Activated naive CD8-positive, alpha-beta T cell treated with anti-CD3 and anti-CD28 coated beads for 36 hours (primary cell): ENCODE measurements around the gene MESP1. TPM values are rescaled to one million over a fixed set of nuclear protein-coding genes. Genes with fewer than 3 reads are reported as not detected.
"Not testable (repeated sequence)": the region's sequence is repeated elsewhere in the genome, so short reads cannot be mapped to it uniquely, and the experiment has no call there.

ENCODE experiments used
- DNase-seq: peaks from one replicate; pipeline ENCODE4 v3.0.0; 2021
- H3K27ac Mint-ChIP-seq: one replicate; pipeline ENCODE4 v1.8.0; 2022; ENCODE audit warnings: mild to moderate bottlenecking, moderate library complexity, mixed read lengths
- H3K27me3 Mint-ChIP-seq: one replicate; pipeline ENCODE4 v1.8.0; 2022; ENCODE audit warnings: mild to moderate bottlenecking, mixed read lengths
- H3K36me3 Mint-ChIP-seq: one replicate; pipeline ENCODE4 v1.8.0; 2021; ENCODE audit warnings: mild to moderate bottlenecking, mixed read lengths
- H3K4me1 Mint-ChIP-seq: one replicate; pipeline ENCODE4 v1.8.0; 2021; ENCODE audit warnings: mixed read lengths
- H3K4me3 Mint-ChIP-seq: one replicate; pipeline ENCODE4 v1.8.0; 2022; ENCODE audit warnings: mild to moderate bottlenecking, moderate library complexity, mixed read lengths
- H3K9me3 Mint-ChIP-seq: one replicate; pipeline ENCODE4 v1.8.0; 2022; ENCODE audit warnings: mixed read lengths
- total RNA-seq, 2 experiments: library from RNA; stranded (reverse); gene quantifications; one replicate each; pipeline ENCODE4 v1.2.3, GENCODE V29; 2021

Gene MESP1
- total RNA-seq, 2 experiments from 2014 or later = 4.2 to 4.5 TPM

- Mint-ChIP-seq H3K27me3 (peaks cover 14% of the 10 kb centered on the region), H3K4me3 (no peak overlapping the region)
These were observed 33.6 kb upstream of the MESP1 start for GRCh38 chr15:89784686-89784960.

GRCh38 chr15:89783861-89784685 lies 33.0 kb upstream of the MESP1 start:
- Mint-ChIP-seq H3K27ac (no peak overlapping the region), H3K36me3 (no peaks in the 10 kb centered on the region), H3K4me1 (no peaks in the 10 kb centered on the region), H3K4me3 (no peak overlapping the region), H3K9me3 (peaks cover 7% of the 10 kb centered on the region), H3K27me3 (peaks cover 14% of the 10 kb centered on the region)
- no peak for DNase-seq

More at GRCh38 chr15:89784686-89784960, 33.6 kb upstream of the MESP1 start:
- DNase-seq = no peak
- Mint-ChIP-seq H3K4me1 (no peaks in the 10 kb centered on the region), H3K9me3 (peaks cover 7% of the 10 kb centered on the region), H3K27ac (no peak overlapping the region), H3K36me3 (no peaks in the 10 kb centered on the region)

DNA sequence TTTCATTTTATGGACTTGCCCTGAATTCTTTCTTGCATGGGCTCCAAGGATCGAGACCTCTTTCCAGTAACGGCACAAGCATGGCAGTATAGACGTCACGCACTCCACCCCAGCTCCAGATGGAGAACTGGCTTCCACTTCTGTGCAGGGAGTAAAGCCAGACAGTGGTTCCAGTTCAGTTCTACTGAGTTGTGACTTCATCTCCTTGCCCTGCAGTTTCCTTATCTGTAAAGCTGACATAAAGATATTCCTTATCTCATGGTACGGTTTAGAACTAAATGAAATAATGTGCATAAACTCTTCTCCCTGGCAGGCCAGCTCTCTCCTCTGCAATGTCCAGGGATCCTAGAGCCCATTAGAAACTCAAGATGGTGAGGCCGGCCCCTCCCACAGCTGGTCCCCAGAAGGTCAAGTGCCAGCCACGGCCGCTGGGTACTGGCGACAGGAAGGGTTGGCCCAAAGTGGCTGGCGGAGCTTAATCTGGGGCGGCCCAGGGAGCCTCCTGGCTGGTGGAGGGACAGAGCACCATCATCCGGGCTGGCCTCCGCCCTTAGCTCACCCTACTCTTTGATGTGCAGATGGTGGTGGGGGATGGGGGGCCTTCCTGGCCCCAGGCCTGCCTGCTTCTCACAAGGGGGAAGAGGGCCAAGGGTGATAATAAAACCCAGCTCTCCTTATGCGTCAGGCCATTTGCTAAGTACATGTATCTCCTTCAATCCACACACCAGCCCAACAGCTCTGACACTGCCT lies 32.2 kb upstream of the MESP1 start:
- Mint-ChIP-seq H3K9me3 (peaks cover 7% of the 10 kb centered on the region), H3K4me1 (no peaks in the 10 kb centered on the region), H3K36me3 (no peaks in the 10 kb centered on the region), H3K27me3 (peaks cover 20% of the 10 kb centered on the region), H3K4me3 (no peak overlapping the region), H3K27ac (no peak overlapping the region)
- DNase-seq = no peak

GRCh38 chr15:89782619-89782950 lies 31.5 kb upstream of the MESP1 start:
- H3K27me3 Mint-ChIP-seq = peaks cover 27% of the 10 kb centered on the region
- not testable (repeated sequence) for H3K36me3 Mint-ChIP-seq, H3K27ac Mint-ChIP-seq, H3K4me1 Mint-ChIP-seq, H3K4me3 Mint-ChIP-seq, H3K9me3 Mint-ChIP-seq, DNase-seq

DNA sequence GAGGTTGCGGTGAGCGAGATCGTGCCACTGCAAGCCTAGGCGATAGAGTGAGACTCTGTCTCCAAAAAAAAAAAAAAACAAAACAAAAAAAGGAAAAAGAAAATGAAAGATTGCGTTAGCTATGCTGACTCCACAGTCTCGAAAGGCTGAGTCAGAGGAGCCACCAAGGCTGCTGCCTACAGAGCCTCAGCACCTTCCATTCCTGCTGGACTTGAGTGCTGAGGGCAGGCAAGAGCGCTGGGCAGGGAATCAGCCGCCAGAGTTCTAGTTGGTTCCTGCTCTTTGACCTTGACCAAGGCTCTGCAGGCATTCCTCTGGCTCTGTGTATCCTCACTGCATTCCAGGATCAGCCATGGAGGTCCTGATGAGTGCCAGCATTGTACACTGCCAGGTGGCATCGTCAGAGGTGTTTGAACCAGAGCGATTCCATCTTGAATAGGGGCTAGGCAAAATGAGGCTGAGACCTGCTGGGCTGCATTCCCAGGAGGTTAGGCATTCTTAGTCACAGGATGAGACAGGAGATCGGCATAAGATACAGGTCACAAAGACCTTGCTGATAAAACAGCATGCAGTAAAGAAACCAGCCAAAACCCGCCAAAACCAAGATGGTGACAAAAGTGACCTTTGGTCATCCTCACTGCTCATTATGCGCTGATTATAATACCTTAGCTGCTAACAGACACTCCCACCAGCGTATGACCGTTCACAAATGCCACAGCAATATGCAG lies 31.0 kb upstream of the MESP1 start:
- DNase-seq = no peak
- Mint-ChIP-seq H3K36me3 (no peaks in the 10 kb centered on the region), H3K4me3 (no peak overlapping the region), H3K9me3 (no peaks in the 10 kb centered on the region), H3K27ac (no peak overlapping the region), H3K4me1 (no peaks in the 10 kb centered on the region), H3K27me3 (peaks cover 32% of the 10 kb centered on the region)

DNA sequence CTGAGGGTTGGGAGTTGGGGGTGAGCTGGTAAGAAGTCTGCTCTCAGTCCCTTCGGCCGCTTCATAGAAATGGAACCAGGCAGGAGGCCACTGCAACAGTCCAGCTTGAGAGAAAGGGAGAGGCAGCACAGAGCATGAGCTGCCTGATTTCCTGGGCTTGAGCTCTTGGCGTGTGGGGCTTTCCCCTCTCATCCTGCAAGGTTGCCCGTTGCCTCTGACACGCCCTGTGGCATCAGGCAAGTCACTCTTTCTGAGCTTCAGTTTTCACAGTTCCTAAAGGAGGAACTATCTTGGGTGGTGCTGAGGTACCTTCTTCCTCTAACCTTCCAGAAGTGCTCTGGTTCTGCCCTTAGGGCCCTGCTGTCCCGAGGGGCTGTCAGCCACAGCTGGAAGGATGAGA lies 30.0 kb upstream of the MESP1 start:
- no peak overlapping the region for H3K27ac Mint-ChIP-seq
- peaks cover 37% of the 10 kb centered on the region for H3K27me3 Mint-ChIP-seq
- DNase-seq = no peak
- H3K9me3 Mint-ChIP-seq = no peaks in the 10 kb centered on the region
- no peak overlapping the region for H3K4me3 Mint-ChIP-seq
- H3K4me1 Mint-ChIP-seq = no peaks in the 10 kb centered on the region
- no peaks in the 10 kb centered on the region for H3K36me3 Mint-ChIP-seq

GRCh38 chr15:89780601-89781000 lies 29.6 kb upstream of the MESP1 start:
- H3K4me1 Mint-ChIP-seq = no peaks in the 10 kb centered on the region
- no peak for DNase-seq
- no peak overlapping the region for H3K27ac Mint-ChIP-seq
- H3K36me3 Mint-ChIP-seq = no peaks in the 10 kb centered on the region
- no peak overlapping the region for H3K4me3 Mint-ChIP-seq
- H3K9me3 Mint-ChIP-seq = no peaks in the 10 kb centered on the region
- H3K27me3 Mint-ChIP-seq = peaks cover 42% of the 10 kb centered on the region

DNA sequence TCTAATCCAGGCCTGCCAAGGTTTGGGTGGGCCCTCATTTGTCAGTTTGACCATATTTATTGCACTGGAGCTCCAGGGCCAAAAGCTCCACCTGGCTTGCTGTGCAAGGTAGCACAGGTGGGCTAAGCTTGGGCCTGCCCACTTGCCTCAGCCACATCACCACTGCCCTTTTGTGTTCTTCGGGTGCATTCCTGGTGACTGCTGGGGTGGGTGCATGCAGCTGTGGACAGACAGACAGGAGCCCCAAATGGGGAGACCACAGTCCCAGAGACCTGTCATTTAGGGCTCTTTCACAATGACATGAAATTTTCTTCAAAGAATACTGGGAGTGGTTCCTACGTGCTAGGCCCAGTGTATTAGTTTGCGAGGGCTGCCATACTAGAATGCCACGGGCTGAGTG lies 27.8 kb upstream of the MESP1 start:
- H3K4me1 Mint-ChIP-seq = no peaks in the 10 kb centered on the region
- H3K27ac Mint-ChIP-seq = no peak overlapping the region
- peaks cover 49% of the 10 kb centered on the region for H3K27me3 Mint-ChIP-seq
- H3K4me3 Mint-ChIP-seq = no peak overlapping the region
- H3K9me3 Mint-ChIP-seq = no peaks in the 10 kb centered on the region
- DNase-seq = no peak
- no peaks in the 10 kb centered on the region for H3K36me3 Mint-ChIP-seq

DNA sequence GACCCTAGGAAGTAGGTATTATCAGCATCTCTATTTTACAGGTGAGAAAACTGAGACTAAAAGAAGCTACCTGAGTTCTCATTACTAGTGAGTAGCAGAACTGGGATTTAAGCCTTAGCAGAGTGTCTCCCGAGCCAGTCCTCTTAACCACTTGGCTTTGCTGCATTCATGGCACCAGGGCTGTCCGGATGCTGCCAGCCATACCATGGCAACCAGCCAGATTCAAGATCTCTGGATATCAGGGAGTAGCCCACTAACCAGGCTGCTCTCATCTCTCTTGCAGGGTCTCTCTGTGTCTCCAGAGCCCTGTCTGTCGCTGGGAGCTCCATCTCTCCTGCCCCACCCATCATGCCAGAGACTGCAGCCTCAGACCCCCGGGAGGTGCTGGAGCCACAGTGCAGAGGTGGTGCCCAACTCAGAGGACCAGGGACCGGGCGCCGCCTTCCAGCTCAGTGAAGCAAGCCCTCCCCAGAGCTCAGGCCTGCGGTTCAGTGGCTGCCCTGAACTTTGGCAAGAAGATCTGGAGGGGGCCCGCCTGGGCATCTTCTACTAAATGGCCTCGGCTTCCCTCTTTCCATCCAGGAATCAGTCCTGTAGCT lies 26.8 kb upstream of the MESP1 start:
- no peaks in the 10 kb centered on the region for H3K36me3 Mint-ChIP-seq
- H3K27me3 Mint-ChIP-seq = peaks cover 49% of the 10 kb centered on the region
- no peak for DNase-seq
- no peak overlapping the region for H3K4me3 Mint-ChIP-seq
- H3K27ac Mint-ChIP-seq = no peak overlapping the region
- H3K4me1 Mint-ChIP-seq = no peaks in the 10 kb centered on the region
- no peaks in the 10 kb centered on the region for H3K9me3 Mint-ChIP-seq

DNA sequence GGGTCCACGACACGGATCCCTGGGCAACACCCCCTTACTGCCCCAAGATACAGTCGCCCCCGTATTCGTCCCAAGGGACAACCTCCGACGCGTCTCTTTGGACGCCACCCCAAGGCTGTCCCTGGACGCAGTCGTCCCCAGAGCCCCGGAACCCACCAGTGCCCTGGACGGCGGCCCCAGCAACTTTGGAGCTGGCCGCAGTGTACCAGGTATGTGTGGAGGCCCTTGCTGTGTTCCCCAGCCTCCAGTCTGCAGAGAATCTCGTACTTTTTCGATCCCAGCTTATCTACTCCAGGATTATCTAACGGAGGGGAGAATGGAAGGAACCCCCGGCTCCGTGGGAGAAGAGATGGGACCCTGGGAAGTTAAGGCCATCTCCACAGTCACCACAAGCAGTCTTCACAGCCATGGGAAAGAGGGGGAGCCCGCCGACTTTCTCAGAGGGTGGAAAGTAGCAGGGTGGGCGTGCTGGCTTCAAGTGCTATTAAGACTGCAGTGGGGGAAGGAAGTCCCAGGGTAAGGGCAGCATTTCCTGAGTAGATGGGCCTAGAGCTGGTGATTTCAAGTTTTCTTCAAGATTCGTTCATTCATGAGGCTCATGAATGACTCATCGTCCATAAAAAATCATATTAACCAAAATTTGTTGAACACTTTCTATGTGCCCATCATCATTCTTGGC lies 26.2 kb upstream of the MESP1 start:
- DNase-seq = no peak
- Mint-ChIP-seq H3K9me3 (no peaks in the 10 kb centered on the region), H3K27me3 (peaks cover 49% of the 10 kb centered on the region), H3K4me1 (no peaks in the 10 kb centered on the region), H3K27ac (no peak overlapping the region), H3K4me3 (no peak overlapping the region), H3K36me3 (no peaks in the 10 kb centered on the region)

GRCh38 chr15:89776274-89777072 lies 25.4 kb upstream of the MESP1 start, which contains the start of gene MESP2:
MESP2 (plus strand) TSS chr15:89776332; CDS start chr15:89776358, 26 bp downstream.
- Mint-ChIP-seq H3K27me3 (peaks cover 49% of the 10 kb centered on the region), H3K4me1 (no peaks in the 10 kb centered on the region), H3K36me3 (no peaks in the 10 kb centered on the region), H3K27ac (no peak within 1 kb of the TSS), H3K9me3 (no peaks in the 10 kb centered on the region), H3K4me3 (peak within 1 kb of the TSS; percentile 53)
- DNase-seq = peak; percentile 60

GRCh38 chr15:89775815-89776214 lies 24.8 kb upstream of the MESP1 start:
- DNase-seq = no peak
- H3K9me3 Mint-ChIP-seq = no peaks in the 10 kb centered on the region
- no peaks in the 10 kb centered on the region for H3K4me1 Mint-ChIP-seq
- H3K4me3 Mint-ChIP-seq = no peak overlapping the region
- peaks cover 43% of the 10 kb centered on the region for H3K27me3 Mint-ChIP-seq
- no peak overlapping the region for H3K27ac Mint-ChIP-seq
- no peaks in the 10 kb centered on the region for H3K36me3 Mint-ChIP-seq

DNA sequence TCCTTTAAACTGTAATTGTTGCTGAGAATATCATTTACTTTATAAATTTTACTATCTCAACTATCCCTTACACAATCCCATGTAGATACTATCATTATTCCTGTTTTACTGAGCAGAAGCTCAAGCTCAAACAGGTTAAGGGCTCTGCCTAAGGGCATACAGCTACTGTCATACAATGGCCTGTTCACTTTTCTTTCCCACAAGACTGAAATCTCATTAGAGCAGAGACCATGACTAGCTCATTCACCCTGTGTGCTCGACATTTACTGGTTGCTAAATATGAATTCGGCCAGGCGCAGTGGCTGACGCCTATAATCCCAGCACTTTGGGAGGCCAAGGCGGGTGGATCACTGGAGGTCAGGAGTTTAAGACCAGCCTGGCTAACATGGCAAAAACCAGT lies 23.4 kb upstream of the MESP1 start:
- Mint-ChIP-seq H3K27me3 (peaks cover 35% of the 10 kb centered on the region), H3K36me3 (no peaks in the 10 kb centered on the region), H3K9me3 (no peaks in the 10 kb centered on the region), H3K27ac (no peak overlapping the region), H3K4me1 (no peaks in the 10 kb centered on the region), H3K4me3 (no peak overlapping the region)
- DNase-seq = no peak

DNA sequence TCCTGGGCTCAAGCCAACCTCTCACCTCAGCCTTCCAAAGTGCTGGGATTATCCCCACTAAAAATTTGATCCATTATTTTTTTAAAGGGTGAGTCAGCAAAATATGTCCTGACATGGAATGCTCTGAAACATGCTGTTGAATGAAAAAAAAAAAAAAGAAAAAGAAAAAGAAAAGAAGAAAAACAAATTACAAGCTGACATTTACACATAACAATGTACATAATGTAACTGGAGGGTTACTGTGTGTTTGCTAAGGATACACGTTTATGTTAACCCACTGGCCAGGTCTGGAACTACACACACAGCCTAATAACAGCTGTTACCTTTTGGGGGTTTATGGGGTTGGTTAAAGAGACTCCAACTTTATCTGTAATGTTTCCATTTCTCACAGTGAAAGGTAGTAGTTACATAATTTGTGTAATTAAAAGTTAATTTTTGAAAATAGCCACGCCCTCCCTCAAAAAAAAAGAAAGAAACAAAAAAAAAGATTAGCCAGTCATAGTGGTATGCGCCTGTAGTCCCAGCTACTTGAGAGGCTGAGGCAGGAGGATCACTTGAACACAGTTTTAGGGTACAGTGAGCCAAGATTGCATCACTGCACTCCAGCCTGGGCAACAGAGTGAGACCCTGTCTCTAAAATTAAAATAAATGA lies 22.0 kb upstream of the MESP1 start:
- no peaks in the 10 kb centered on the region for H3K4me1 Mint-ChIP-seq
- H3K36me3 Mint-ChIP-seq = no peaks in the 10 kb centered on the region
- DNase-seq = no peak
- H3K9me3 Mint-ChIP-seq = no peaks in the 10 kb centered on the region
- H3K27me3 Mint-ChIP-seq = peaks cover 26% of the 10 kb centered on the region
- H3K27ac Mint-ChIP-seq = no peak overlapping the region
- H3K4me3 Mint-ChIP-seq = no peak overlapping the region
